Chondrocyte (in vitro differentiated cells): Measurements from ENCODE around the gene ABCA1. TPM values are rescaled to one million over a fixed set of nuclear protein-coding genes. Genes with fewer than 3 reads are reported as not detected.

Experiments
- DNase-seq: peaks from one replicate; pipeline ENCODE4 v3.0.0; 2021; ENCODE audit warnings: mixed read lengths, low spot score
- H3K27ac Mint-ChIP-seq: one replicate; pipeline ENCODE4 v1.8.0; 2021; ENCODE audit warnings: mild to moderate bottlenecking, moderate library complexity, mixed read lengths; ENCODE audit not compliant: unreplicated experiment
- H3K27me3 Mint-ChIP-seq: 2 replicates; pipeline ENCODE4 v1.8.0; 2021; ENCODE audit warnings: low read depth, mixed read lengths
- H3K36me3 Mint-ChIP-seq: 2 replicates; pipeline ENCODE4 v1.8.0; 2021; ENCODE audit warnings: low read depth, mixed read lengths
- H3K4me1 Mint-ChIP-seq: 2 replicates; pipeline ENCODE4 v1.8.0; 2021; ENCODE audit warnings: low read depth, mild to moderate bottlenecking, mixed read lengths
- H3K4me3 Mint-ChIP-seq: one replicate; pipeline ENCODE4 v1.8.0; 2021; ENCODE audit warnings: mild to moderate bottlenecking, moderate library complexity, mixed read lengths; ENCODE audit not compliant: unreplicated experiment
- H3K9me3 Mint-ChIP-seq: 2 replicates; pipeline ENCODE4 v1.8.0; 2021; ENCODE audit warnings: low read depth, mixed read lengths
- CTCF ChIP-seq: fragments of 200-600 bp; sonication (generic); IDR thresholded peaks from 2 replicates; pipeline ENCODE4 v1.5.0; 2021; ENCODE audit warnings: antibody characterized with exemption, mild to moderate bottlenecking, moderate library complexity
- total RNA-seq: library from RNA; stranded (reverse); gene quantifications from 3 replicates; pipeline ENCODE4 v1.2.1, GENCODE V29; 2021

Gene ABCA1
- total RNA-seq, 1 donor from 2014 or later, result 22.4 TPM

- Mint-ChIP-seq H3K27ac (no peak overlapping the region), H3K4me1 (peaks cover 61% of the 10 kb centered on the region), H3K4me3 (no peak overlapping the region), H3K27me3 (no peaks in the 10 kb centered on the region), H3K9me3 (no peaks in the 10 kb centered on the region), H3K36me3 (no peaks in the 10 kb centered on the region)
- no peak for DNase-seq
- no peak for TF ChIP-seq CTCF
These were observed 52.6 kb downstream of the ABCA1 start for GRCh38 chr9:104875320-104875719.

- no peak for TF ChIP-seq CTCF
- no peak for DNase-seq
- no peaks in the 10 kb centered on the region for H3K27me3 Mint-ChIP-seq
- no peak overlapping the region for H3K4me3 Mint-ChIP-seq
- peak overlapping the region; percentile 95 for H3K27ac Mint-ChIP-seq
- peaks cover 63% of the 10 kb centered on the region for H3K4me1 Mint-ChIP-seq
- H3K9me3 Mint-ChIP-seq, result no peaks in the 10 kb centered on the region
- peaks cover 2% of the 10 kb centered on the region for H3K36me3 Mint-ChIP-seq
These were observed 54.5 kb downstream of the ABCA1 start for GRCh38 chr9:104873489-104873850.

DNA sequence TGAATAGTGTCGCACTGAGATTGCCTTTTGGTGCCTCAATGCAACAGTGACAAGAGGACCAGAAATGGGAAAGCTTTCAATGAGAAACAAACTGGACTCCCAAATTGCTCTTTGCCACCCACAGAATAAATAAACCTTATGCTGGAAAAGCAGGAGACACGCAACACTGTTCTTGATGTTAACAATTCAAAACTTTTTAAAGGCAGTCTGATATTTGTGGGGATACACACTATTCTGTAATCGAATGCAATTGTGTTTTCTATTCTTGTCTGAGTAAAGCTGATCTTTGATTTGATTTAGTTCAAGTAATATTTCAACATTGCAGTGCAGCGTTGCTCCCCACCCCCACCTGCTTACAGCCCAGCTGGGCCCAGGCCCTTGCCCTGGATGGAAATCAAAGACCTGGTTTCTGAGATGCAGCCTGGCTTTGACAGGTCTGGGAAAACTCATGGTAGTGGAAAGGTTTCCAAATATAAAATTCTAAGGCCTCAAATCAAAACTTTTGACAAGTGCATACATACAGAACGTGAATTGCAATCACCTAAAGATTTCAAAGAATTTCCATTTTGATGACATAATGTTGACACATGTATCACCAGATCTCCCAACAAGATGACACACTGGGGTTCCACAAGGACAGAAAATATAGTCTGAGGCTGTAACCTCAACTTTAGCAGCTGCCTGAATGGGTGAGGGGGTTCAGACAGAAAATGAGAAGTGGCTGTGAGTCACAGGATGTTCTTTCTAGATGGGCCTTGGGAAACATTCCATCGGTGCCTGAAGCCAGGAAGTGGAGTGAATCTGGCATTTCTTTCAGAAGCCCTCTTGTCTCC, 55.1 kb downstream of the ABCA1 start:
- H3K36me3 Mint-ChIP-seq, result peaks cover 5% of the 10 kb centered on the region
- no peak overlapping the region for H3K4me3 Mint-ChIP-seq
- H3K27ac Mint-ChIP-seq, result peak overlapping the region; percentile 95
- no peaks in the 10 kb centered on the region for H3K27me3 Mint-ChIP-seq
- peaks cover 61% of the 10 kb centered on the region for H3K4me1 Mint-ChIP-seq
- no peaks in the 10 kb centered on the region for H3K9me3 Mint-ChIP-seq
- TF ChIP-seq CTCF, result no peak
- DNase-seq, result no peak

DNA sequence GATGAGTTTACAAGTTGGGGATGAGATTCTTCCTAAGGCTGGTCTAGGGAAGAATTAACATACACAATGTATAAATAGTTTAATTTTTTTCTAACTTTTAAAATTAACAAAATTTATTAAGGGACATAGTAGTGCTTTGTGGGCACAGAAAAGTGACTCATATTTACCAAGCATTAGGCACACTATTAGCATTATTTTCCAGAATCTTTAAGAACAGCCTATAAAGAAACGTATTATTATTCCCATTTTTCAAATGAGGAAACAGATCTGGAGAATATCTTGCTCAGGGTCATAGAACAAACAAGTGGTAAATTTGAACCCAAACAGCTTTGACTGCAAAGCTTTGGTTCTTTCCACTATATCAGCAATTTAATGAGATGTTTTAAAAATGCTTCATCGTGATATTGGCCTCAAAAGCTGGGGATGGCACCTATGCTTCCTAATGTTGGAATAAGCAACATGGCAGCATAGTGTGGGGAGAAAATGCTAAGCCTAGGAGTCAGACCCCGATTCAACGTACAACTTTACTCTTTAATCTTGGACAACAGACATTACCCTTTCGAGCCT, 55.9 kb downstream of the ABCA1 start:
- Mint-ChIP-seq H3K4me1 (peaks cover 61% of the 10 kb centered on the region), H3K4me3 (no peak overlapping the region), H3K36me3 (peaks cover 5% of the 10 kb centered on the region), H3K9me3 (no peaks in the 10 kb centered on the region), H3K27ac (peak overlapping the region; percentile 95), H3K27me3 (no peaks in the 10 kb centered on the region)
- no peak for DNase-seq
- no peak for TF ChIP-seq CTCF

DNA sequence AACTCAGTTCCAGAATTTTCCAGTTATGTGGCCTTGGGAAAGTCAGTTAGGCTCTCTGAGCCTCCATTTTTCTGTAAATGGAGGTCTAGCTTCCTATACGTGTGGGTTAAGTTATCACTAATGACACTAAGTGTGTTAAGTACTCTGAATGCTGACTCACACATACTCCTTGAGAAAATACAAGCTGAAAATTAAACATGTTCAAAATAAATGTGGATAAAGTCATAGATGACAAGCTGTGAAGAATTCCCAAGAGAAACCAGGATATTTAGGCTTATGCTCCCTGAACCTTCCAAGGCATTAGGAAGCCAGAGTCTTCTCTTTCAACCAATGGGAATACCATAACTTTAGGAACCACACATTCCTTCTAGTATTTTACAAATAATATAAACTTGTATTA, 58.1 kb downstream of the ABCA1 start:
- Mint-ChIP-seq H3K27ac (peak overlapping the region; percentile 70), H3K9me3 (no peaks in the 10 kb centered on the region), H3K36me3 (peaks cover 10% of the 10 kb centered on the region), H3K27me3 (no peaks in the 10 kb centered on the region), H3K4me1 (peaks cover 57% of the 10 kb centered on the region), H3K4me3 (no peak overlapping the region)
- no peak for DNase-seq
- no peak for TF ChIP-seq CTCF
